Pancreas (tissue), 10 donors: Measurements from ENCODE around the gene STAT6. TPM values are rescaled to one million over a fixed set of nuclear protein-coding genes. Genes with fewer than 3 reads are reported as not detected.
A peak's percentile ranks its signal among the peaks of the same experiment; 100 is the strongest.

Experiments used
- ATAC-seq, 4 donors: fragments of 200-7000 bp; cut with Tn5 transposase; one replicate each; pipeline versions ENCODE4 v1.8.0 to v1.9.1; 2020; ENCODE audit warnings: mild to moderate bottlenecking in 4 of 4, moderate library complexity in 4 of 4
- DNase-seq, 6 donors: peaks; one replicate each; pipeline ENCODE4 v3.0.0-alpha.2; 2020
- FAIRE-seq: peaks from 2 replicates; lab custom pipeline; 2012; peaks lifted over from hg19 to GRCh38; lab: Jason Lieb, UNC
- H3K27ac ChIP-seq, 4 donors: fragments of 200-600 bp; sonication (generic); 1 replicate in 3 of 4; 2 replicates in 1 of 4; pipeline versions ENCODE4 v1.5.0 to v1.8.0; 2020
- H3K27me3 ChIP-seq, 4 donors: fragments of 200-600 bp; one replicate each; pipeline ENCODE4 v1.8.0; 2021
- H3K36me3 ChIP-seq, 3 donors: fragments of 200-600 bp; sonication (generic) in 1 of 3; one replicate each; pipeline versions ENCODE4 v1.5.0 to v1.8.0; 2020 to 2021
- H3K4me1 ChIP-seq, 3 donors: fragments of 200-600 bp; one replicate each; pipeline ENCODE4 v1.8.0; 2021
- H3K4me3 ChIP-seq, 4 donors: fragments of 200-600 bp; sonication (generic) in 2 of 4; one replicate each; pipeline versions ENCODE4 v1.5.0 to v1.8.0; 2020 to 2021
- H3K9me3 ChIP-seq, 4 donors: fragments of 200-600 bp; one replicate each; pipeline ENCODE4 v1.8.0; 2021
- WGBS, 2 donors: extraction: QIAGEN DNeasy Blood & Tissue Kit; methylation state at CpG; one replicate each; pipeline ENCODE4 v1.1.7; 2013; 5-methylcytosine and 5-hydroxymethylcytosine counted together
- intact Hi-C, 3 donors: fragments of 100-400 bp; cut with DNase I; formaldehyde crosslinking; loops; one replicate each; pipeline versions ENCODE4 v1.11.1 to v1.14.2; 2022
- polyA plus RNA-seq, 2 donors: library from polyadenylated mRNA; stranded (reverse); fragments of 200-250 nt; gene quantifications; one replicate each; pipeline ENCODE4 v1.2.3, GENCODE V29; 2013
- total RNA-seq, 6 donors: library from RNA; stranded (reverse); fragmentation: NEBNext Ultra II Directional in 4 of 6; extraction: Animal tissue kit (Norgen Biotek cat#: 25700) in 4 of 6; gene quantifications; one replicate each; pipeline versions ENCODE4 v1.2.1 to v1.2.4, GENCODE V29; 2021 to 2023
- TF ChIP-seq, protein P1 (sequence below), 4 donors: fragments of 200-600 bp; sonication (generic) in 3 of 4; IDR thresholded peaks; one replicate each; pipeline versions ENCODE4 v1.5.0 to v1.8.0; 2021; ENCODE audit warnings: antibody characterized with exemption in 4 of 4
- donor health status: healthy with polysubstance abuse.
- donor health status: DM: no; HTN: no; CAD: no; lungs with moderate emphysema.
- donor health status: DM: no; HTN: no; CAD: no.
- donor health status: control.
- donor health status: control.
- donor health status: Bipolar disorder and iron deficiency.
- donor health status: DM: yes; HTN: yes; CAD: no.
- donor health status: DM: no; HTN: no; CAD: no.
- donor health status: DM: no; HTN: no; CAD: no.
- donor health status: DM: yes; HTN: yes; CAD: no.

The STAT6 gene
- total and polyA plus RNA-seq, 8 donors: 31.0 to 141 (median 56.2) TPM

DNA sequence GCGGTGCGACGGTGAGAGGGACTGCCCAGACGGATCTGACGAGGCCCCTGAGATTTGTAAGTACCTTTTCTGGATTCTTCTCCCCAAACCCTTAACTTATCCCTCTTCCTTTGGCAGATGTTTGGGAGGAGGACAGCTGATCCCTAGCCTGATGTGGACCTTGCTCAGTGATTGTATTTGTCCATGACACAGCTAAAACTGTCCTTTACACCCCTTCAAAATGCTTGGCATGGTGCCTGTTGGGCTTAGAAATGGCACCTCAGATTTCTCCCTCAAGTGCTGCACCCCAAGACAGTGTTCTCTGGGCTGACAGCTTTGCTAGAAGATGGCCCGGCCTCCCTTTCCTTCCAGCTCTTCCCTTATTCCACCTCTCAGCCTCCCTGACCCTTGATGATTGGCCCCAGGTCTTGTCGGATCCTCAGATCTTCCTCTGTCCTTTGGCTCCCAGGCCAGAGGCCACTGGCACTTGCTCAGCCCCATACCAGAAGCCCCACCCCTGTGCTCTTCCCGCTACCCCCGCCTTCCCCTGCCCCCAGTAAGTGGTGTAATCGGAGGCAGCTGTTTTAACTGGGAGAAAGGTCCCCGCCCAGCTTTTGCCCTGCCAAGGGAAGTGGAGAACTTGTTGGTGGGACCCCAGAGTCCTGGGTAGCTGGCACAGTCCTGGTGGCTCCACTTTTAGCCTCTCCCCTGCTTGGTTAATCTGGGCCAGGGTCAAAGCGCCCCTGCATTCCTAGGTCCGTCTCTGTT, 27.5 kb upstream of the STAT6 start:
- FAIRE-seq (no peak), ATAC-seq (peak in 3 of 4 donors; percentile 65 to 68 (median 67)), DNase-seq (peak in 1 of 6 donors; percentile 40)
- H3K36me3 ChIP-seq: no peaks in the 10 kb centered on the region
- no peaks in the 10 kb centered on the region for H3K27me3 ChIP-seq
- H3K4me3 ChIP-seq: no peak overlapping the region
- H3K27ac ChIP-seq: no peak overlapping the region
- no peaks in the 10 kb centered on the region for H3K9me3 ChIP-seq
- WGBS, 2 donors: 82 to 83% methylated on average over 13 of the region's 13 CpGs
- H3K4me1 ChIP-seq: no peaks in the 10 kb centered on the region
- intact Hi-C loops: no loop called here
- TF ChIP-seq, protein P1, sequence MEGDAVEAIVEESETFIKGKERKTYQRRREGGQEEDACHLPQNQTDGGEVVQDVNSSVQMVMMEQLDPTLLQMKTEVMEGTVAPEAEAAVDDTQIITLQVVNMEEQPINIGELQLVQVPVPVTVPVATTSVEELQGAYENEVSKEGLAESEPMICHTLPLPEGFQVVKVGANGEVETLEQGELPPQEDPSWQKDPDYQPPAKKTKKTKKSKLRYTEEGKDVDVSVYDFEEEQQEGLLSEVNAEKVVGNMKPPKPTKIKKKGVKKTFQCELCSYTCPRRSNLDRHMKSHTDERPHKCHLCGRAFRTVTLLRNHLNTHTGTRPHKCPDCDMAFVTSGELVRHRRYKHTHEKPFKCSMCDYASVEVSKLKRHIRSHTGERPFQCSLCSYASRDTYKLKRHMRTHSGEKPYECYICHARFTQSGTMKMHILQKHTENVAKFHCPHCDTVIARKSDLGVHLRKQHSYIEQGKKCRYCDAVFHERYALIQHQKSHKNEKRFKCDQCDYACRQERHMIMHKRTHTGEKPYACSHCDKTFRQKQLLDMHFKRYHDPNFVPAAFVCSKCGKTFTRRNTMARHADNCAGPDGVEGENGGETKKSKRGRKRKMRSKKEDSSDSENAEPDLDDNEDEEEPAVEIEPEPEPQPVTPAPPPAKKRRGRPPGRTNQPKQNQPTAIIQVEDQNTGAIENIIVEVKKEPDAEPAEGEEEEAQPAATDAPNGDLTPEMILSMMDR (IDR thresholded peaks at IDR 0.05): no peak

DNA sequence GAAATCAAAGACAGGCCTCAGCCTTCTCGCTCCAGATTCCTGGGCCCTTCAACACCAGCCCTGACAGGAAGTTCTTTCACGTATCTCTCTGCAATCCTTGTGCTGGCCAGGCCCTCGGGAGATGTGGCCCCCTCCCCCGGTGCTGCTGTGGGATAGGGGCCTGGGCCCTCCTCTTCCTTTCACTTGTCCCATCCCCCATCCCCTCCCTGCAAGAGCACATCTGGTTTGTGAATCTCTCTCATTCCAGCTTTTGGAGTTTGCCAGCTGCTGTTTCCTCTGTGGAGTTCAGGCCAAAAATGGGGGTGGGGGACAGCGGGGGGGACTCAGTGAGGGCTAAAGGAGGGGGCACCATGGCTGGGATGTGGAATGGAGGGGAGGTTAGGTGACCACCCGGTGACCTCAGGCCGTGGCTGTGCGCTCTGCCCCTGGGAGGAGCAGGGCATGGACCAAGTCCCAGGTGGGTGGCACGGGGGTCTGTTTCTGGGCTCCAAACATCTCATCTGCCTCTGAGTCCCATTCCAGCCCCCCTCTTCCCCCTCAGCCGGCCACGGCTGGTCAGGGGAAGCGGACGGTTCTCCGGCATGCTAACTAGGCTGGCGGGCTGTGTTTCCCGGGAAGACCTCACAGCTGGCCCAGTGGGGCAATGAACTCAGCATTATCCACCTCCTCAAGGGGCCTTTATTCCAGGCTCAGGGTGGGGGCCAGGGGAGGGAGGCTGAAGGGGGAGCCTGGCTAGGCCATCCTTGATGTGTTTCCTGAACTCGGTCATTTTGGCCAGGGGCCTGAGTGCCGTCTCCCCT, 24.6 kb upstream of the STAT6 start:
- no peaks in the 10 kb centered on the region for H3K9me3 ChIP-seq
- TF ChIP-seq, protein P1 (IDR thresholded peaks at IDR 0.05): no peak
- no peaks in the 10 kb centered on the region for H3K36me3 ChIP-seq
- 74 to 77% methylated on average over 15 to 18 of the region's 18 CpGs for WGBS, 2 donors
- FAIRE-seq: no peak
- no peak overlapping the region for H3K27ac ChIP-seq
- no peak overlapping the region for H3K4me3 ChIP-seq
- H3K4me1 ChIP-seq: no peaks in the 10 kb centered on the region
- no peaks in the 10 kb centered on the region for H3K27me3 ChIP-seq
- DNase-seq: peak in 1 of 6 donors; percentile 60
- peak in 3 of 4 donors; percentile 9 to 27 (median 23) for ATAC-seq
- intact Hi-C loops: no loop called here

DNA sequence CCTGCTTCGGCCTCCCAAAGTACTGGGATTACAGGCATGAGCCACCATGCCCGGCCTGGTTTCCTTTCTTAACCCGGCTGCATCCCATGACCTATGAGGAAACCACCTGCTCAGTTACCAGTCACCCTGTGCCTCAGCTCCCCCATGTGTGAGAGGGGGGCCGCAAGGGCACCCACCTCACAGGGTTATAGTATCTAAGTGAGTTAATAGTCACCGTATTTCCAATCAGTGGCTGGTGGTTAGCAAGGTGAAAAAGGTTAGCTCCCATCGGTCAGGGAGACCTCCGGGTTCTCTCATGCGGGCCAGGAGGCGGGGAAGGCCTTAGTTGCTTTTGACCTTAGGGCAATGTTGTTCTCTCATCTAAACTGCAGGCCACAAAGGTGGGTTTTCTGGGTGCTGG, 23.8 kb upstream of the STAT6 start:
- H3K9me3 ChIP-seq: no peaks in the 10 kb centered on the region
- no peak for DNase-seq
- WGBS, 2 donors: 86 to 88% methylated on average over 9 of the region's 9 CpGs
- H3K27me3 ChIP-seq: no peaks in the 10 kb centered on the region
- H3K4me3 ChIP-seq: no peak overlapping the region
- H3K4me1 ChIP-seq: no peaks in the 10 kb centered on the region
- TF ChIP-seq, protein P1 (IDR thresholded peaks at IDR 0.05): no peak
- ATAC-seq: no peak
- no peaks in the 10 kb centered on the region for H3K36me3 ChIP-seq
- no peak for FAIRE-seq
- H3K27ac ChIP-seq: no peak overlapping the region
- intact Hi-C loops: loop anchor here in 1 of 3 donors (5.0 kb wide), 1 partner anchor 32 kb away; no protein-coding TSS in a partner anchor

DNA sequence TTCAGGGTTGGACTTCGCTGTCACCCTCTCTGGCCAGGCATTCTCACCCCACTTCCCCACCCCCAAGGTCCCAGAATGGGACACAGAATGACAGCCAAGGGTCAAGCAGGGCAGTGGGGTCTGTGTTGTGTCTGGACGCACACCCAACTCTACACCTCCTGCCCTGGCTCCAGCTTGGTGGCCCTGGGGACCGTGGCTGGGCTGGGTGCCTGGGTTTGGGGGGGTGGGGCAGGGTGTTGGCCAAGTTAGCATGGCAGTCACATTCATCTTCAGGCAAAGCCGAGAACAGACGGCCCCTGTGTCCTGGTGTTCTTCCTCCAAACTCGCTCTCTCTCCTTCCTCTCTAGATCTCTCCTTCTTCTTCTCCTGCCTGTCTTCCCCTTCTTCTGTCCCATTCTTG, 22.8 kb upstream of the STAT6 start:
- DNase-seq (no peak), FAIRE-seq (no peak), ATAC-seq (no peak)
- intact Hi-C loops: loop anchor here in 1 of 3 donors (5.0 kb wide), 1 partner anchor 33 kb away; no protein-coding TSS in a partner anchor
- Histone ChIP-seq H3K27me3 (no peaks in the 10 kb centered on the region), H3K4me3 (no peak overlapping the region), H3K36me3 (no peaks in the 10 kb centered on the region), H3K27ac (no peak overlapping the region), H3K9me3 (no peaks in the 10 kb centered on the region), H3K4me1 (peaks cover 0 to under 1% (median 0%) of the 10 kb centered on the region in 3 donors)
- TF ChIP-seq, protein P1 (IDR thresholded peaks at IDR 0.05): no peak
- WGBS, 2 donors: 67 to 74% methylated on average over 6 of the region's 6 CpGs
